Left ventricle myocardium inferior (tissue), 1 donor: Measurements from ENCODE around the gene PIGO. TPM values are rescaled to one million over a fixed set of nuclear protein-coding genes. Genes with fewer than 3 reads are reported as not detected.
A peak's percentile ranks its signal among the peaks of the same experiment; 100 is the strongest.

Experiments
- DNase-seq: peaks from one replicate; pipeline ENCODE4 v3.0.0-alpha.2; 2020
- H3K27ac ChIP-seq: fragments of 200-600 bp; replicated peaks from 2 replicates; pipeline ENCODE4 v1.8.0; 2021
- H3K27me3 ChIP-seq: fragments of 200-600 bp; 2 replicates; pipeline ENCODE4 v1.8.0; 2021; ENCODE audit warnings: low read depth
- H3K36me3 ChIP-seq: fragments of 200-600 bp; 2 replicates; pipeline ENCODE4 v1.8.0; 2021
- H3K4me1 ChIP-seq: fragments of 200-600 bp; 2 replicates; pipeline ENCODE4 v1.8.0; 2021
- H3K4me3 ChIP-seq: fragments of 200-600 bp; 2 replicates; pipeline ENCODE4 v1.8.0; 2021; ENCODE audit warnings: mild to moderate bottlenecking, moderate library complexity
- H3K9me3 ChIP-seq: fragments of 200-600 bp; replicated peaks from 2 replicates; pipeline ENCODE4 v1.8.0; 2021
- intact Hi-C: fragments of 100-400 bp; cut with micrococcal nuclease; formaldehyde crosslinking; loops from one replicate; pipeline ENCODE4 v1.11.0; 2022
- total RNA-seq: library from RNA; stranded (reverse); fragmentation: NEBNext Ultra II Directional; extraction: Animal tissue kit (Norgen Biotek cat#: 25700); gene quantifications from one replicate; pipeline ENCODE4 v1.2.1, GENCODE V29; 2021
- TF ChIP-seq, protein P1 (sequence below): fragments of 200-600 bp; IDR thresholded peaks from 2 replicates; pipeline ENCODE4 v1.8.0; 2021; ENCODE audit warnings: antibody characterized with exemption, mild to moderate bottlenecking, borderline replicate concordance
- donor health status: DM: no; HTN: yes; CAD: no; lungs with severe emphysema.

PIGO gene
- total RNA-seq, 1 donor from 2014 or later, result 9.4 TPM

DNA sequence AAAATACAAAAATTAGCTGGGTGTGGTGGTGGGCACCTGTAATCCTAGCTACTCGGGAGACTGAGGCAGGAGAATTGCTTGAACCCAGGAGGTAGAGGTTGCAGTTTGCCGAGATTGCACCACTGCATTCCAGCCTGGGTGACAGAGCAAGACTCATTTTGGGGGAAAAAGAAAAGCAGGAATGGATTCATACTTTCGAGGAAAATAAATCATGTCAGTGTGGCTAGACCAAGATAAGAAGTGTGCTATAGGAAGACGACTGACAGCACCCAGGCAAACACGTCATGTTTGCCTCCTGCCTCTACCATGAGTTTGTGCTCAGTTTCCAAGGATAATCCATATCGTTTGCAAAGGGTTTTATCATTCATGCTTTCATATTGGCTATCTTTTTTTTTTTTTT lies 38.5 kb upstream of the PIGO start:
- TF ChIP-seq, protein P1, sequence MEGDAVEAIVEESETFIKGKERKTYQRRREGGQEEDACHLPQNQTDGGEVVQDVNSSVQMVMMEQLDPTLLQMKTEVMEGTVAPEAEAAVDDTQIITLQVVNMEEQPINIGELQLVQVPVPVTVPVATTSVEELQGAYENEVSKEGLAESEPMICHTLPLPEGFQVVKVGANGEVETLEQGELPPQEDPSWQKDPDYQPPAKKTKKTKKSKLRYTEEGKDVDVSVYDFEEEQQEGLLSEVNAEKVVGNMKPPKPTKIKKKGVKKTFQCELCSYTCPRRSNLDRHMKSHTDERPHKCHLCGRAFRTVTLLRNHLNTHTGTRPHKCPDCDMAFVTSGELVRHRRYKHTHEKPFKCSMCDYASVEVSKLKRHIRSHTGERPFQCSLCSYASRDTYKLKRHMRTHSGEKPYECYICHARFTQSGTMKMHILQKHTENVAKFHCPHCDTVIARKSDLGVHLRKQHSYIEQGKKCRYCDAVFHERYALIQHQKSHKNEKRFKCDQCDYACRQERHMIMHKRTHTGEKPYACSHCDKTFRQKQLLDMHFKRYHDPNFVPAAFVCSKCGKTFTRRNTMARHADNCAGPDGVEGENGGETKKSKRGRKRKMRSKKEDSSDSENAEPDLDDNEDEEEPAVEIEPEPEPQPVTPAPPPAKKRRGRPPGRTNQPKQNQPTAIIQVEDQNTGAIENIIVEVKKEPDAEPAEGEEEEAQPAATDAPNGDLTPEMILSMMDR, result no peak

DNA sequence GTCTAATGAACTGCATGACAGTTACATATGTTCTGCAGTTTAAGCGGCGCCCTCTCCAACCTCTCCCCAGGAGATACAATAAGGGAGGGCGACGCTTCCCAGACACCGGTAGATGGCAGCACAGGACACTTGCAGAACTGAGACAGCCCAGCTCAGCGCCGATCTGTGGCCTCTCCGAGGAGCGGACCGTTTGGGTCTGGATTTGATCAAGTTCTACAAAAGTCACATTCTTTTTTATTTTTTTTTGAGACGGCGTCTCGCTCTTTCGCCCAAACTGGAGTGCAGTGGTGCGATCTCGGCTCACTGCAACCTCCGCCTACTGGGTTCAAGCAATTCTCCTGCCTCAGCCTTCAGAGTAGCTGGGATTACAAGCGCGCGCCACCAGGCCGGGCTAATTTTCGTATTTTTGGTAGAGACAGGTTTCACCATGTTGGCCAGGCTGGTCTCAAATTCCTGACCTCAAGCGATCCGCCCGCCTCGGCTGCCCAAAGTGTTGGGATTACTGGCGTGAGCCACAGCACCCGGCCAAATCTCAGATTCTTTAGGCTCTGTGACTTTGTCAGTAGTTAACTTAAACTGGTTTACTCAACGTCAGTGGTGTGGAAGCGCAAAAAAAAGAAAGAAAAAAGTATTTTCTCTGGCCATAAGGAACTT lies 20.6 kb upstream of the PIGO start:
- H3K36me3 ChIP-seq, result no peaks in the 10 kb centered on the region
- no peaks in the 10 kb centered on the region for H3K27me3 ChIP-seq
- peak; percentile 88 for DNase-seq
- H3K27ac ChIP-seq, result peak overlapping the region; percentile 95
- H3K9me3 ChIP-seq, result no peaks in the 10 kb centered on the region
- peaks cover 49% of the 10 kb centered on the region for H3K4me1 ChIP-seq
- TF ChIP-seq, protein P1, result peak; percentile 97
- peak overlapping the region; percentile 74 for H3K4me3 ChIP-seq
- intact Hi-C loops, result loop anchor here (5.0 to 10.0 kb wide), 3 partner anchors 45 to 360 kb away; partner anchors contain the start of gene UNC13B

More for the DNA sequence above, 38.5 kb upstream of the PIGO start:
- no peaks in the 10 kb centered on the region for H3K36me3 ChIP-seq
- H3K27me3 ChIP-seq, result no peaks in the 10 kb centered on the region
- no peak overlapping the region for H3K4me3 ChIP-seq
- DNase-seq, result no peak
- intact Hi-C loops, result no loop called here
- peaks cover 20% of the 10 kb centered on the region for H3K4me1 ChIP-seq
- H3K27ac ChIP-seq, result no peak overlapping the region
- H3K9me3 ChIP-seq, result peaks cover 6% of the 10 kb centered on the region

DNA sequence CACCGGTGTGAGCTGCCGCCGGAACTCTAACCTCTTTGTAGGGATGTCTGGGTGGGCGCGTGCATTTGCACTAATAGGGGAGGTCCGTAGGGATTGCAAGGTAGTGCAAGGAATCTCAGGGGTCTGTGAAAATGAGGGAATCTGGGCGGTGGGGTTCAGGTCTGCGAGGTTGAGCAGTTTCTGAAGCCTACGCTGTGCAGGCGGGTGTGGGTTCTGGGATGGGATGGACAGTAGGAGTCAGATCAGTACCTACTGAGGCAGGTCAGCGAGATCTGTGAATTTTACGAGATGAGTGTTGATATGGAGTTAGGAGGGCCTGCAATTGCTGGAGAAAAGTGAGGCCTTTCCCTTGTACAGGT lies 20.1 kb upstream of the PIGO start:
- Histone ChIP-seq H3K4me3 (peak overlapping the region; percentile 74), H3K4me1 (peaks cover 53% of the 10 kb centered on the region), H3K27me3 (no peaks in the 10 kb centered on the region), H3K36me3 (no peaks in the 10 kb centered on the region), H3K27ac (peak overlapping the region; percentile 95), H3K9me3 (no peaks in the 10 kb centered on the region)
- intact Hi-C loops, result loop anchor here (5.0 to 10.0 kb wide), 3 partner anchors 46 to 361 kb away; partner anchors contain the start of gene UNC13B
- TF ChIP-seq, protein P1, result no peak
- no peak for DNase-seq

DNA sequence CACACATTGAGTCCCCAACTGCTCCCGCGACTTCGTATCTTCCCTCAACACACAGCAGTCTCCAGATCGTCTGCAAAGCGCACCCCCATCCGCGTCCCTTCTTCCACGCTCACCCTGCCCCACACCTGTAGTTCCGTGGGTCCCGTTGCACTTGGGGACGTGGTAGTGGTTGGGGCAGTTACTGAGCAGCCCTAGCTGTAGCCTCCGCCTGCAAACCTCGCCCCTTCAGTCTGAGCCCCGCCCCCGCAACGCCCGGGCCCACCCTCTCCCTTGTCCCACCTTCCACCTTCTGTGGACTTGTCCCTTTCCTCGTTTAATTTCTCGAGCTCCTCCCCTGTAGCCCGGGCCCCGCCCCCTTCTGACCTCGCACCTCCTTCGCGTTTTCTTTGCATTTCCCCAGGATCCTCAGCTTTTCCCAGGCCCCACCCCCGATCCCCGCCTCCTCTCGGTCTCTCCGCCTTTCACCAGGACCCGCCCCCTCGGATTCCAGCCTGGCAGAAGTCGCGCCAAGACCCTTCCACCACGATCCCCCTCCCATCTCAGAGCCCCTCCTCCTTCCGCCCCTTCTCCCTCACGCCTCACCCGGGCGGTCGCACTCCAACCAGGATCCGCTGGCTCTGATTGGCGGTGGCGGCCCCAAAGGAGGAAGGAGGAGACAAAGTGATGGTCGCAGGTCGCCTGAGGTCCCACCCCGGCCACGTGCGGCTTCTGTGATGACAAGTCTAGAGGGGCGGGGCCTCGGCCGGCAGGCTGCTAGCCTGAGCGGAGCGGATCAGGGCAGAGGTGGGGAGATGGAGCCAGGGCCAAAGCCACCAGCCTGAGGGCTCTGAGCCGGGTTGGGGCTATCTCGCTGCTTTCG lies 19.5 kb upstream of the PIGO start, which contains the start of gene ATOSB:
TSS of gene ATOSB (minus strand) at position 183 of the 859 bp plus-strand sequence. CDS start 7,588 bp downstream, outside the sequence.
- Histone ChIP-seq H3K9me3 (no peaks in the 10 kb centered on the region), H3K4me1 (peaks cover 58% of the 10 kb centered on the region), H3K36me3 (no peaks in the 10 kb centered on the region), H3K4me3 (peak within 1 kb of the TSS; percentile 74), H3K27me3 (no peaks in the 10 kb centered on the region), H3K27ac (peak within 1 kb of the TSS; percentile 95)
- peak; percentile 97 for DNase-seq
- TF ChIP-seq, protein P1, result no peak
- intact Hi-C loops, result loop anchor here (5.0 to 10.0 kb wide), 3 partner anchors 46 to 361 kb away; partner anchors contain the start of gene UNC13B

DNA sequence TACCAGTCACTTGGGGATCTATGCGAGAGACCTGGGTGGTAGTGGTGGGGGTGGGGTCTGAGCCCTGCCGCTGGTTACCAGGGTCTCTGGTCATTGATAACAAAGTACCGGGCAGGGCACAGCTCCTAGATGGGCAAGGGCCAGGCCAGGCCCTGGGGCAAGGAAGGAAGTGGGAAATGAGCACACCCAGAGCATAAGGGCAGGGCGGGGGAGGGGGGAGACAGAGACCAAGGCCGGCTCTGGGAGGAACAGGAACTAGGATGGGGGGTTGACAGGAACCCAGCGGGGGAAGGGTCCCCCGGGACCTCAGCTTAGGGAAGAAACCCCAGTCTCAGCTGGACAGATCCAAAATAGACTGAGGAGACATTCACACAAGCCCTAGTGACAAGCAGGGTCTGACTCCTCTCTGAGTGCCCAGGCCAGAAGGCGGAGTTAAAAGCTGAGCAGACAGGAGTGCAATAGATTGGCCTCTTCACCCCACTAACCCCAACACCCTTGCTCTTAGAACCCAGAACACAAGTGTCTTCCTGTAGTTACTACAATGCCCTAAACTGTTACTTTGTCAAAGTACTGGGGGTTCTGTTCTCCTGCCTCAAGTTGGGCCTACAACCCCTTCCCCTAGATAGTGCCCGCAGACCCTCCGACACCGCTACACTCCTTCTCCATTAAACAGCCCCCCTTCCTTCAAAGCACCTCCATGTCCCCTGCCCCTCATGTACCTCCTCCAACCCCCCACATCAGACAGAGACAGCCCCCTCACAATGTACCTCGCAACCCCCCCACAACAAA lies 18.6 kb upstream of the PIGO start:
- no peaks in the 10 kb centered on the region for H3K36me3 ChIP-seq
- peak overlapping the region; percentile 95 for H3K27ac ChIP-seq
- DNase-seq, result peak; percentile 80
- H3K4me3 ChIP-seq, result peak overlapping the region; percentile 74
- intact Hi-C loops, result loop anchor here (5.0 to 10.0 kb wide), 3 partner anchors 47 to 362 kb away; partner anchors contain the start of gene UNC13B
- H3K9me3 ChIP-seq, result no peaks in the 10 kb centered on the region
- H3K4me1 ChIP-seq, result peaks cover 66% of the 10 kb centered on the region
- TF ChIP-seq, protein P1, result no peak
- no peaks in the 10 kb centered on the region for H3K27me3 ChIP-seq
